Mononuclear cell (primary cell): ENCODE results near the gene POLG2. TPM values are rescaled to one million over a fixed set of nuclear protein-coding genes. Genes with fewer than 3 reads are reported as not detected.

ENCODE experiments used
- H3K27me3 ChIP-seq: 2 replicates; pipeline ENCODE4 v1.6.0; 2011; ENCODE audit warnings: low read length, control low read depth; ENCODE audit not compliant: insufficient read depth
- H3K4me1 ChIP-seq: 2 replicates; pipeline ENCODE4 v1.5.1; 2011; ENCODE audit warnings: mild to moderate bottlenecking, low read length, control low read depth; ENCODE audit not compliant: insufficient read depth
- H3K4me3 ChIP-seq: 2 replicates; pipeline ENCODE4 v1.5.1; 2011; ENCODE audit warnings: mild to moderate bottlenecking, low read length, moderate library complexity
- H3K9me3 ChIP-seq: 2 replicates; pipeline ENCODE4 v1.5.1; 2011; ENCODE audit warnings: low read depth, mild to moderate bottlenecking, control low read depth, low read length
- total RNA-seq: library from RNA; depleted of rRNA; stranded (reverse); fragments of >200 nt; gene quantifications from one replicate; pipeline ENCODE4 v1.2.3, GENCODE V29; 2012

Gene POLG2
- total RNA-seq, result 17.2 TPM

DNA sequence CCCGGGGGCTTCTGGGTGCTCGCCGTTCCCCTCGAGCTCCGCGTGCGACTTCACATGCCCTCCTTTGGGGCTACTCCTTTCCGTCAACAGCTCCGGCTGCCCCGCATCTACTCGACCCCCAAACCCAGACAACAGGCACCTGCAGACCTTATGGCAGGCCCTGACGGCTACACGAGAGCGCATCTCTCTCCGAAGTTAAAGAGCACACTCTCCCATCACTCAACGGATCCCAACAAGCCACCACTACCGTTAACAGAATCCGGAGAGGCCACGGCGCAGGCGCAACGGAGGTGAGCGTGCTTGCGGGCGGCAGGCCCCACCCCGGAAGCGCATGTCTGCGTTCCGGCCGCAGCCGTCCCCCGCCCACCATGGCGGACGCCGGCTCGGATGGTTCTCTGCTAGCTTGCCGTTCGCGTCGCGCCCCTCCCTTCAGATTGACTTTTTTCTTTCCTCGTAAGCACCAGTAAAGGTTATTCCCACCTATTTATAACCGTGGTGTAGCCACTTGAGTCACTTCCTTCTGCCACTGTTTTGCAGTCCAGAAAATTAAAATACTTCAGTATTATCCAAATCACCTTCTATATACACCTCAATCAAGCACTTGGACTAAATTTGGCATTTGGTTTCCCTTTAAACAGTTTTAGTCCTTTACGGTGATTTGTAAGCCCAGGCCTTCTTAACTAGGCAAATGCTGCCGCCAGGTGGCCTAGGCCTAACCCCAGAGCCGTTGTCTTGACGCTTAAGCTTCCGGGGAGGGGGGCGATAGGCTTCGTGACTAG, at the start of gene POLG2:
Gene POLG2, minus strand, starts transcription at position 269 of the 779 bp plus-strand sequence. Its CDS starts 86 bp downstream, at position 183.
- H3K4me1 ChIP-seq, result peaks cover 51% of the 10 kb centered on the region
- no peaks in the 10 kb centered on the region for H3K9me3 ChIP-seq
- H3K27me3 ChIP-seq, result no peaks in the 10 kb centered on the region
- H3K4me3 ChIP-seq, result peak within 1 kb of the TSS; percentile 74

DNA sequence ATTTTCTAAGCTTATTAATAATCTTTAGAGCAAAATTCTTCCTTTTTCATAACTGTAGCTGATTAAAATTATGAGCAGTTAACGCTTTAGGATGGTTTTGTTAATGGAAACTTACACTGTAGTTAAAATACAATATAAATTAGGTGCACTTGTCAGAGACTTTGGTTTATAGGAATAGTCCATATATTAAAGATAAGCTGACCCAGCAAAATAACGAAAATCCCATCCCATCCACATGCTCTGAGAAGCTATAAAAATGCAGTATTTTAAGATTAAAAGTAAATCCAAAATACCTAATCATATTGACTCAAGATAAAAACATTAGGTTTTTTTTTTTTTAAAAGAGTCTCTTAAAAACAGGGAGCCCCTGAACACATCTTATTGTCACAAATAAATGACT, 47.9 kb upstream of the POLG2 start:
- Histone ChIP-seq H3K27me3 (no peaks in the 10 kb centered on the region), H3K4me3 (no peak overlapping the region), H3K9me3 (no peaks in the 10 kb centered on the region), H3K4me1 (no peaks in the 10 kb centered on the region)

DNA sequence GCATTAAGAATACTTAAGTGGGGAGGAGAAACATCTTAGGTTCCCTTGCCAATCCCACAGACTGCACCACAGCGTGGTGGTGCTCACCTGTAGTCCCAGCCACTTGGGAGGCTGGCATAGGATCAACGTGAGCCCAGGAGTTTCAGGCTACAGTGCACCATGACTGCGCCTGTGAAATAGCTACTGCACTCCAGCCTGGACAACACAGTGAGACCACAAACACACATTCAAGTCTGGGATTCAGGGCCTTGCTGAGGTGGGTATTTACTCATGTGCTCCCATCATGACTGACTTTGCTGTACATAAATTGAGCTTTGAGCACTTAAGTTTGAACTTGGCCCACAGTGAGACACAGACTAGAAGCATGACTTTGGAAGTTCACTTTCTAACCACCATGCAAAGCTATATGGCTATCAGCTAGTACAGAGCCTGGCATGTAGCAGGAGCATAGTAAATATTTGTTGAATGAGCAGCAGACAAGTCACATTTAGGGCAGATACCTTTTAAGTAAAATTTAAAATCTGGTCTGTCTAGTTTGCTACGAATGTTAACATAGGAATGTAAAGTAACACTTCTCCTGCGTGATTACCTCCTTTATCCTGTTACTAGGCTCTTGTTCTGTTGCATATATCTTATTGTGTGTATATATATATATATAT, 43.4 kb upstream of the POLG2 start:
- no peaks in the 10 kb centered on the region for H3K27me3 ChIP-seq
- no peaks in the 10 kb centered on the region for H3K9me3 ChIP-seq
- no peaks in the 10 kb centered on the region for H3K4me1 ChIP-seq
- H3K4me3 ChIP-seq, result no peak overlapping the region

- Histone ChIP-seq H3K27me3 (no peaks in the 10 kb centered on the region), H3K4me1 (no peaks in the 10 kb centered on the region), H3K9me3 (no peaks in the 10 kb centered on the region), H3K4me3 (no peak overlapping the region)
Measured at GRCh38 chr17:64538508-64539130, 41.8 kb upstream of the POLG2 start.

DNA sequence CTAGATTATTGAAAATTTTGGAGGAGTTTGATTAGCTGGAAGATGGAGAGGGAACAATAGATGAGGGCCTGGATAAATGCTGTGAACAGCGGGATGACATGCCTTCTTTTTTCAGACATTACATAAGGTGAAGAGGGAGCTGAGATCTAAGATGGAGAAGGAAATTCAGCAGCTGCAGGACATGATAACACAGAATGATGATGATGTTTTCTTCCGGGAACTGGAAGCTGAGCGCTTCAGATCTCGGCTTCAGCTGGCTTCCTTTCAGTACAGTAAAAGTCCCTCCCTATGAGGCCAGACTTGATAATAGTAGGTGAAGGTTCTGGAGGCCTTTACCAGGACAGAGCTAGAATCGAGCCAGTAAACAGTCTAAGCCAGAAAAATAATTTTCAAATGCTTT, 40.6 kb upstream of the POLG2 start:
- Histone ChIP-seq H3K27me3 (no peaks in the 10 kb centered on the region), H3K9me3 (no peaks in the 10 kb centered on the region), H3K4me1 (no peaks in the 10 kb centered on the region), H3K4me3 (no peak overlapping the region)

GRCh38 chr17:64536913-64537312, 40.1 kb upstream of the POLG2 start:
- H3K9me3 ChIP-seq, result no peaks in the 10 kb centered on the region
- no peak overlapping the region for H3K4me3 ChIP-seq
- no peaks in the 10 kb centered on the region for H3K27me3 ChIP-seq
- H3K4me1 ChIP-seq, result no peaks in the 10 kb centered on the region

- H3K27me3 ChIP-seq, result no peaks in the 10 kb centered on the region
- H3K4me3 ChIP-seq, result no peak overlapping the region
- H3K9me3 ChIP-seq, result no peaks in the 10 kb centered on the region
- no peaks in the 10 kb centered on the region for H3K4me1 ChIP-seq
Measured at GRCh38 chr17:64535357-64535756, 38.5 kb upstream of the POLG2 start.

GRCh38 chr17:64534187-64534586, 37.3 kb upstream of the POLG2 start:
- H3K27me3 ChIP-seq, result no peaks in the 10 kb centered on the region
- no peak overlapping the region for H3K4me3 ChIP-seq
- H3K4me1 ChIP-seq, result no peaks in the 10 kb centered on the region
- H3K9me3 ChIP-seq, result no peaks in the 10 kb centered on the region

DNA sequence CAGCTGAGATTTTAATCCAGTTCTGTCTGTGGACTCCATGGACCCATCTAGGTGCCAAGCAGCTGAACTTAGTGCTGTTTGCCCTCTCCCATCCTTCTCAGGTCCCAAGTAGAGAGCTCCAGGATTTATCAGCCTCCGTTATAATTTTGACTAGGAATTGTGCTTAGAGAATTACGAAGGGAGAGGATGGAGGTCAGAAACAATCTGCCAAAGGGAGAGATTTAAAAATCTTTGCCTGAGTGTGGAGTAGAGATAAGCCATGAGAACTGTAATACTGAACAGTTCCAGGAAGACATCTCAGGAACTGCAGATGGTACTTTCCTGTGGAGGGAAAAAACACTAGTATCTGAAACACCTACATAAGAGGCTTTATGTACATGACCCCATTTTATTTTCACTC, 36.9 kb upstream of the POLG2 start:
- no peaks in the 10 kb centered on the region for H3K9me3 ChIP-seq
- no peak overlapping the region for H3K4me3 ChIP-seq
- no peaks in the 10 kb centered on the region for H3K4me1 ChIP-seq
- H3K27me3 ChIP-seq, result no peaks in the 10 kb centered on the region

- no peak overlapping the region for H3K4me3 ChIP-seq
- no peaks in the 10 kb centered on the region for H3K9me3 ChIP-seq
- H3K4me1 ChIP-seq, result no peaks in the 10 kb centered on the region
- H3K27me3 ChIP-seq, result no peaks in the 10 kb centered on the region
Measured at GRCh38 chr17:64532409-64532808, 35.6 kb upstream of the POLG2 start.

- Histone ChIP-seq H3K9me3 (no peaks in the 10 kb centered on the region), H3K27me3 (no peaks in the 10 kb centered on the region), H3K4me3 (no peak overlapping the region), H3K4me1 (no peaks in the 10 kb centered on the region)
Measured at GRCh38 chr17:64531955-64532371, 35.1 kb upstream of the POLG2 start.

DNA sequence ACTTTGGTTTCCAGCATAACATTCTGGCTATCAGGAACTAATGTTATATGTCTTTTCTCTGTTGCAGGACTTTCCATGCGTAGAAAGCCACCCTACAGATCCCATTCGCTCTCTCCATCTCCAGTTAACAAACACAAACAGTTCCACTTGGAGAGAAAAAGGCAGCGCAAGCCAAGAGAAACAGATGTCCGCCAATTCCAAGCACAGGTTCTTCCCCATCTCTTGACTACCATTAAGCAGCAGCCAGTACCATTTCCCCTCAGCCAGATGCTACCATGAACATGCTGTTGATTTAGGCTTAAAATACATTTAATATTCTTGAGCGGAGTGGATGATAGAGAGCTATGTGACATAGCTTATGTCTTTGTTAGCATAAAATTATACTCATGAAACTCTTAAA, 32.4 kb upstream of the POLG2 start:
- H3K4me1 ChIP-seq, result no peaks in the 10 kb centered on the region
- H3K27me3 ChIP-seq, result no peaks in the 10 kb centered on the region
- no peak overlapping the region for H3K4me3 ChIP-seq
- H3K9me3 ChIP-seq, result no peaks in the 10 kb centered on the region

DNA sequence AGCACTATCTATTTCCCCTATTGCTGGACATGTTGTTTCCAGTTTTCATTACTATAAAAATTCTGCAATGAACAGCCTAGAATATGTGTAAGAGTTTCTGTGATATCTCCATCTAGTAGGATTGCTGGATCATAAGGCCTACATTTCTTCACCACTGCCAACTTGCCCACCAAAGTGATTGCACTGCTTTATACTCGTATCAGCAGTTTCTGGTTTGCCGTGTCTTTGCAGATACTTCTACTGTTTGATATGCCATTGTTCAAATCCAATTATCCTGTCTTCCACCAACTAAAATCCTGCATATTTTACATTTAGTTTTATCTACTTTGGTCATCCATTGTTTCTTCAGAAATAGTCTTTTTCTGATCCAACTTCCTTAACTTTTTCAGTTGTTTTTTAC, 31.1 kb upstream of the POLG2 start:
- Histone ChIP-seq H3K9me3 (no peaks in the 10 kb centered on the region), H3K27me3 (no peaks in the 10 kb centered on the region), H3K4me3 (no peak overlapping the region), H3K4me1 (no peaks in the 10 kb centered on the region)

DNA sequence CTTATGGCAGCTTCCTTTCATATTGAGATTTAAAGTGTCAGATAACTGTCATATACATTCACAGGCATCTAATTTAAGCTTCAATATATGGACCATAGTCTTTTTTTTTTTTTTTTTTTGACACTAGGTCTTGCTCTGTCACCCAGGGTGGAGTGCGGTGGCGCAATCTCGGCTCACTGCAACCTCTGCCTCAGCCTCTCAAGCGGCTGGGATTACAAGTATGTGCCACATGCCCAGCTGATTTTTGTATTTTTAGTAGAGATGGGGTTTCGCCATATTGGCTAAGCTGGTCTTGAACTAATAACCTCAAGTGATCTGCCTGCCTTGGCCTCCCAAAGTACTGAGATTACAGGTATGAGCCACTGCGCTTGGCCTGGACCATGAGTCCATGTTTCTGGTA, 23.5 kb upstream of the POLG2 start:
- no peaks in the 10 kb centered on the region for H3K9me3 ChIP-seq
- H3K4me1 ChIP-seq, result no peaks in the 10 kb centered on the region
- no peaks in the 10 kb centered on the region for H3K27me3 ChIP-seq
- no peak overlapping the region for H3K4me3 ChIP-seq

DNA sequence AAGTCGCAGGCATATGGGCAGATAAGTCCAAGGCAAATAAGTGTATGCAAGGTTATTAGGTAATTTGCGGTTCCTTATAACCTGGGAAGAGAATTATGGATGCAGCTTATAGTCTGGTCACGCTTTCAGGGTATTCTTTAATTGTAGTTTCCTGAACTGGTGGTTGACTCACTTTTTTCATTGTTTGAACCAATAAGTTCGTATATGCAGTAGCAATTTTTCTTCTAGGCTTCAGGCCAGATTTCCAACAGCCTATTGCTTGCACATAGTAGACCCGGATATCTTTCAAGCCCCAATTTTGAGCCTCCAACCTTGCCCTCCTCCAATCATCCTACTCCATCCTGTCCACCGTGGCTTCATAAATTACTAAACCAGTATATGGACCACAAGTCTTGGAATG, 22.7 kb upstream of the POLG2 start:
- Histone ChIP-seq H3K27me3 (no peaks in the 10 kb centered on the region), H3K9me3 (no peaks in the 10 kb centered on the region), H3K4me1 (no peaks in the 10 kb centered on the region), H3K4me3 (no peak overlapping the region)
